Calu3 (cell line): ENCODE measurements around the gene GLOD4. TPM values are rescaled to one million over a fixed set of nuclear protein-coding genes. Genes with fewer than 3 reads are reported as not detected.

Experiments
- BruUV-seq: library from RNA; stranded (reverse); fragments of 400-500 nt; replicated peaks from 2 replicates; lab custom pipeline; 2021; lab: Mats Ljungman, UMichigan
- CTCF ChIA-PET: fragments of 300-600 bp; sonication (Branson Sonifier 250); formaldehyde crosslinking; loops from one replicate; lab custom pipeline; 2022; ENCODE audit warnings: antibody characterized with exemption; lab: Charles Lee
- DNase-seq: peaks from one replicate; pipeline ENCODE4 v3.0.0; 2022
- H3K27ac Mint-ChIP-seq: one replicate; pipeline ENCODE4 v1.8.0; 2022; ENCODE audit warnings: mixed read lengths; ENCODE audit not compliant: unreplicated experiment
- H3K27me3 Mint-ChIP-seq: one replicate; pipeline ENCODE4 v1.8.0; 2022; ENCODE audit warnings: mixed read lengths; ENCODE audit not compliant: unreplicated experiment
- H3K36me3 Mint-ChIP-seq: one replicate; pipeline ENCODE4 v1.8.0; 2022; ENCODE audit warnings: mild to moderate bottlenecking, moderate library complexity, mixed read lengths; ENCODE audit not compliant: insufficient read depth, unreplicated experiment
- H3K4me1 Mint-ChIP-seq: one replicate; pipeline ENCODE4 v1.8.0; 2022; ENCODE audit warnings: mild to moderate bottlenecking, low read depth, mixed read lengths; ENCODE audit not compliant: unreplicated experiment
- H3K4me3 Mint-ChIP-seq: one replicate; pipeline ENCODE4 v1.8.0; 2022; ENCODE audit warnings: mild to moderate bottlenecking, low read depth, moderate library complexity, mixed read lengths; ENCODE audit not compliant: unreplicated experiment
- H3K9me3 Mint-ChIP-seq: one replicate; pipeline ENCODE4 v1.8.0; 2022; ENCODE audit warnings: low read depth, mixed read lengths; ENCODE audit not compliant: unreplicated experiment
- intact Hi-C: fragments of 100-400 bp; cut with micrococcal nuclease; formaldehyde crosslinking; loops from one replicate; pipeline ENCODE4 v1.10.0; 2022; ENCODE audit not compliant: unreplicated experiment
- total RNA-seq: library from RNA; stranded (reverse); gene quantifications from 2 replicates; pipeline ENCODE4 v1.2.3, GENCODE V29; 2022
- TF ChIP-seq, protein P1 (sequence below): fragments of 200-600 bp; IDR thresholded peaks from one replicate; pipeline ENCODE4 v1.8.0; 2022; ENCODE audit warnings: antibody characterized with exemption; ENCODE audit not compliant: unreplicated experiment

Gene GLOD4
- total RNA-seq, 1 experiment from 2014 or later, result 56.9 TPM

DNA sequence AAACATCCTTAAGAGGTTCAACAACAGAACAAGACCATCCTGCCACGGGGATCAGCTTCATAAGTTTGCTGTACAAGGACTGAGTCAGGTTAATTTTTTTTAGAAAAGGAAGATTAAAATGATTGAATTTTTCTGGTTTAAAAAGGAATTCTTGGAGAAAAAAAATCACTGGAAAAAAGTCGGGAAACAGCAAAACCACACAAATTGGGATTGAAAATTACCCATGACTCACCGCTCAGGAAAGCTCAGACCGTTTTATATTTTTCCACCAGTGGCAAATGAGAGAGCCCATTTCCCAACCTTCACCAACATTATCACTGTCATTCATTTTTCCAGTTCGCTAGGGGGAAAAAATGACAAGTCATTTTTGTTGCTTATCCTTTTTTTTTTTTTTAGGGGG lies 46.7 kb upstream of the GLOD4 start:
- Mint-ChIP-seq H3K27me3 (no peaks in the 10 kb centered on the region), H3K36me3 (no peaks in the 10 kb centered on the region), H3K27ac (no peak overlapping the region), H3K9me3 (no peaks in the 10 kb centered on the region), H3K4me3 (no peak overlapping the region), H3K4me1 (no peaks in the 10 kb centered on the region)
- no peak for DNase-seq
- BruUV-seq, result no TSS peak
- TF ChIP-seq, protein P1, sequence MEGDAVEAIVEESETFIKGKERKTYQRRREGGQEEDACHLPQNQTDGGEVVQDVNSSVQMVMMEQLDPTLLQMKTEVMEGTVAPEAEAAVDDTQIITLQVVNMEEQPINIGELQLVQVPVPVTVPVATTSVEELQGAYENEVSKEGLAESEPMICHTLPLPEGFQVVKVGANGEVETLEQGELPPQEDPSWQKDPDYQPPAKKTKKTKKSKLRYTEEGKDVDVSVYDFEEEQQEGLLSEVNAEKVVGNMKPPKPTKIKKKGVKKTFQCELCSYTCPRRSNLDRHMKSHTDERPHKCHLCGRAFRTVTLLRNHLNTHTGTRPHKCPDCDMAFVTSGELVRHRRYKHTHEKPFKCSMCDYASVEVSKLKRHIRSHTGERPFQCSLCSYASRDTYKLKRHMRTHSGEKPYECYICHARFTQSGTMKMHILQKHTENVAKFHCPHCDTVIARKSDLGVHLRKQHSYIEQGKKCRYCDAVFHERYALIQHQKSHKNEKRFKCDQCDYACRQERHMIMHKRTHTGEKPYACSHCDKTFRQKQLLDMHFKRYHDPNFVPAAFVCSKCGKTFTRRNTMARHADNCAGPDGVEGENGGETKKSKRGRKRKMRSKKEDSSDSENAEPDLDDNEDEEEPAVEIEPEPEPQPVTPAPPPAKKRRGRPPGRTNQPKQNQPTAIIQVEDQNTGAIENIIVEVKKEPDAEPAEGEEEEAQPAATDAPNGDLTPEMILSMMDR, result no peak
- intact Hi-C loops, result no loop called here
- CTCF ChIA-PET, result no interaction called here

DNA sequence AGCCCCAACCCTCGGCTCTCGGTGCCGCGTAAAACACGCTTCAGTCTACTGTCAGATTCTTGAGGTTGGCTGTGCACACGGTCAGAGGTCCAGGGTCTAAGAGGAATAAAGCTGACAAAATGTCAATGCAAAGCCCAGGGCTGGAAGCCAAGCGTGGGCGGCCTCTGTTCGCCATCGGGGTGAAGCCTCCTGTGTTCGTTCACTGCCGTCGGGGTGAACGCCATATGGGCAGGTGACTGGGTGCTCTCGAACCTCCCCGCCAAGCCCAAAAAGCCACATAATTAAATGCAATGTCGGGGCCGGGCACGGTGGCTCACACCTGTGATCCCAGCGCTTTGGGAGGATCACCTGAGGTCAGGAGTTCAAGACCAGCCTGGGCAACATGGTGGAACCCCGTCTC lies 44.7 kb upstream of the GLOD4 start:
- TF ChIP-seq, protein P1, result no peak
- no peaks in the 10 kb centered on the region for H3K27me3 Mint-ChIP-seq
- H3K9me3 Mint-ChIP-seq, result no peaks in the 10 kb centered on the region
- no TSS peak for BruUV-seq
- no peak for DNase-seq
- no peaks in the 10 kb centered on the region for H3K36me3 Mint-ChIP-seq
- intact Hi-C loops, result no loop called here
- no peaks in the 10 kb centered on the region for H3K4me1 Mint-ChIP-seq
- no peak overlapping the region for H3K4me3 Mint-ChIP-seq
- no peak overlapping the region for H3K27ac Mint-ChIP-seq
- CTCF ChIA-PET, result no interaction called here

DNA sequence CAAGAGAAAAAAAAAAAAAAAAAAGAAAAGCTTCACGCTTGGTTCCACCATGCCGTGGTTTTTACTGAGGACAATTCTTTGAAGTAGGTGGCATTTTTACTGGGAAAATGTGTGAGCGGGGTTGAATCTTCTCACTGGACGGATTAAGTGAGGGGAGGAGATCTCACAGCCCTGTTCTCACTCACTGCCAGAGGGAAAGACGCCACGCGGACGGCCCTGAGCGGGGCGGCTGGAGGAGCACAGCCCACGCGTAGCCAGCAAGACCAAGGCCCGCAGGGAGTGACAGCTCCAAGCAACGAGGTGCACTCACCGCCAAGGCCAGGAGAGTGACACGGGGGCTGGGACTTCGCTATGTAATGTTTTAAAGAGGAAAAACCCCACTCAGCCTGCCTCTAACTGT lies 43.1 kb upstream of the GLOD4 start:
- CTCF ChIA-PET, result no interaction called here
- DNase-seq, result no peak
- no peaks in the 10 kb centered on the region for H3K4me1 Mint-ChIP-seq
- intact Hi-C loops, result no loop called here
- no peaks in the 10 kb centered on the region for H3K9me3 Mint-ChIP-seq
- H3K36me3 Mint-ChIP-seq, result no peaks in the 10 kb centered on the region
- no peaks in the 10 kb centered on the region for H3K27me3 Mint-ChIP-seq
- TF ChIP-seq, protein P1, result no peak
- no peak overlapping the region for H3K27ac Mint-ChIP-seq
- no peak overlapping the region for H3K4me3 Mint-ChIP-seq
- no TSS peak for BruUV-seq

DNA sequence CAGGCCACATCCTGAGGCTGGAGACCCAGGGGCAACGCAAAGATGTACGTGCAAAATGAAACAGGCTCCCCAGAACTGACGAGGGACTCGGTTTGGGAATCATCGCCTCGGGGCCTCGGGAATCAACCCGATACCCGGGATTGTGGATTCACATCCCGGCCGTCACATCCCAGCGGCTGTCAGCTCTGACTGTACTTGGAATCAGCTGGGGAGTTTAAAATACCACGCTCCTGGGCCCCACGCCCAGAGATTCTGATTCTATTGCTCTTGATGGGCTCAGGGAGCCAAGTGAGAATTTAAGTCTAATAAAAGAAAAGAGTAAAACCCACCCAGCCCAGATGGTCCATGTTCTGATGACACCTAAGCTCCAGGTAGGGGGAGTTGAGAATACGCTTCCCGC lies 42.3 kb upstream of the GLOD4 start:
- CTCF ChIA-PET, result no interaction called here
- BruUV-seq, result no TSS peak
- H3K4me1 Mint-ChIP-seq, result no peaks in the 10 kb centered on the region

More for the DNA sequence above, 42.3 kb upstream of the GLOD4 start:
- Mint-ChIP-seq H3K9me3 (no peaks in the 10 kb centered on the region), H3K36me3 (no peaks in the 10 kb centered on the region), H3K27me3 (no peaks in the 10 kb centered on the region), H3K4me3 (no peak overlapping the region), H3K27ac (no peak overlapping the region)
- DNase-seq, result no peak
- TF ChIP-seq, protein P1, result no peak
- intact Hi-C loops, result no loop called here
